Fibroblast of skin of scalp (primary cell): ENCODE data around the gene ACTN1.
A peak's percentile ranks its signal among the peaks of the same experiment; 100 is the strongest.

Experiments
- DNase-seq: peaks from one replicate; pipeline ENCODE4 v3.0.0-alpha.2; 2013

Gene ACTN1

DNA sequence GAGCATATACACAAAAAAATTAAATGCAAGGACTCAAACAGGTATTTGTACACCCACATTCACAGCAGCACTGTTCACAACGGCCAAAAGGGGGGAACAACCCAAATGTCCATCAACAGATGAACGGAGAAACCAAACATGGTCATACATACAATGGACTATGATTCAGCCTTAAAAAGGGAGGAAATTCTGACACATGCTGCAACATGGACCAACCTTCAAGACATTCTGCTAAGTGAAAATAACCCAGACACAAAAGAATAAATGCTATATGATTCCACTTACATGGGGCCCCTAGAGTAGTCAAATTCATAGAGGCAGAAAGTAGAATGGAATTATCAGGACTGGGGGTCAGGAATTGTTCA lies 29.5 kb downstream of the ACTN1 start:
- DNase-seq: no peak

DNA sequence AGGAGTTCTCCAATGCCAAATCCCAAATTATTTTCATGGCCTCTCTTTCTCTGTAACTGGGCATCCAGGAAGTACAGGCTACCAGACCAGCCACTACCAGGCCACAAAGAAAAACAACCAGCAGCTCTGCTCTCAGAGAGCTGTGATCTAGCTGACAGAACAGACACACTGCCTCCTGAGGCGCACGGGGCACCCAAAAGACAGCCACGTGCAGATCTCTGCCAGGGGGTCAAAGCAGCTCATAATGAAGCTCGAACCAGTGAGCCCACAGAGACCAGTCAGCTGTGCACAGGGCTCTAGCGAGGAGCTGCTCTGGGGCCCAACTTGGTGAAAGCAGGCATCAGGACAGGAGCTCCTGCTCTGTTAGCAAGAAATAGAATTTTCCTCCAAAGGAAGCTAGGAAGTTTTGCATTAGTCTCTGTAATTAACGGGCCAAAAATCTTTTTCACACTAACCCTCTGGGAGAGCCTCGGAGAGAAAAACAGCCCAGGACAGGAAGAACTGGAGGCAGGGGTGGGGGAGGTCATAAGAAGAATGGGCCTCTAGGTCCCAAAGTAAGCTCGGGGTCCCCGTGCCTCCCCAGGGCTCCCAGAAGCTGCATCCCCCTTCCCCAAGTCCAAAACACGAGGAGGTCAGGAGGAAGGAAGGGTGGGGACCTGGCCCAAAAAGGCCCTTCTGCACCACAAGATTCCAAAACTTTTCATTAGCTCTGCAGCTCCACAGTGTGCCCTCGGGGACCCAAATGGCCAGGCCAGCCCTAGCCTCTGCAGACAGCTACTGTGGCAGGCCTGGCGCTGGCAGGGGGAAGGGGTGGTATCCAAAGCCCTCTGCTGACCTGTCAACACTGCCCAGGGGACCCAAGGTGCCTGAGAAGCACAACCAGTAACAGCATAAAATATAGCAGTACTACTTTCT lies 30.2 kb downstream of the ACTN1 start:
- no peak for DNase-seq

DNA sequence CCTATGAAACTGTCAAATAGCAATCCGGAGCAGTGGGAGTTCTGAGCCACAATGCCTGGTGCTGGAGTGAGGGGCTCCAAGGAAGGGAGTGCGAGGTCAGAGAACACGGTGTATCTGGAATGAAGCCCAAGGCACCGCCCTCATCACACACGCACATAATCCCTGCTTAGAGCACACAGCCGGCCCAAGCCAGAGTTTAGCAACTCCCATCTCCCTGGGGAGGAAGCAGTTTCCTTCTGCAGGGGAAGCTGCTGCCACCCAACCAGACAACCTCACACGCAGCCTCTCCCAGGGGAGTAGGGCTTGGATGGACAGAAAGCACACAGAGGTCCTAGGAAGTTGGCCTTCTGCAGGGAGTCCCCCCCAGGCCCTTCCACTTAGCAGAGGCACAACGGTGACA lies 31.3 kb downstream of the ACTN1 start:
- DNase-seq: peak; percentile 77

DNA sequence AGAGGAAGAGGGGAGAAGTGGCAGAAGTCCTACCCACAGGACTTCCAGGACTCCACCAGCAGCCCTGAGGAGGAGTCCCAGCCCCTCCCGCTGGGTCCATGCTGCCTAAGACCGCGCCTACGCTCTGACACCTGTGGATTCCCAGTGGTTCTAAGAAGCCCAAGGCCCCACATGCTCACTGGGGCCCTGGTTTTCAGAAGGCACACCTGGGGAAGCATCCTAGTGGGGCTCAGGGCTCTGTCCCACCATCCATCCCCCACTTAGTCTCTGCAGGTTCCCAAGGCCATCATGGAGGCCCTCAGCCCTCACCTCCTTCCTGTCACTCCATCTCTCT lies 32.6 kb downstream of the ACTN1 start:
- DNase-seq: no peak

DNA sequence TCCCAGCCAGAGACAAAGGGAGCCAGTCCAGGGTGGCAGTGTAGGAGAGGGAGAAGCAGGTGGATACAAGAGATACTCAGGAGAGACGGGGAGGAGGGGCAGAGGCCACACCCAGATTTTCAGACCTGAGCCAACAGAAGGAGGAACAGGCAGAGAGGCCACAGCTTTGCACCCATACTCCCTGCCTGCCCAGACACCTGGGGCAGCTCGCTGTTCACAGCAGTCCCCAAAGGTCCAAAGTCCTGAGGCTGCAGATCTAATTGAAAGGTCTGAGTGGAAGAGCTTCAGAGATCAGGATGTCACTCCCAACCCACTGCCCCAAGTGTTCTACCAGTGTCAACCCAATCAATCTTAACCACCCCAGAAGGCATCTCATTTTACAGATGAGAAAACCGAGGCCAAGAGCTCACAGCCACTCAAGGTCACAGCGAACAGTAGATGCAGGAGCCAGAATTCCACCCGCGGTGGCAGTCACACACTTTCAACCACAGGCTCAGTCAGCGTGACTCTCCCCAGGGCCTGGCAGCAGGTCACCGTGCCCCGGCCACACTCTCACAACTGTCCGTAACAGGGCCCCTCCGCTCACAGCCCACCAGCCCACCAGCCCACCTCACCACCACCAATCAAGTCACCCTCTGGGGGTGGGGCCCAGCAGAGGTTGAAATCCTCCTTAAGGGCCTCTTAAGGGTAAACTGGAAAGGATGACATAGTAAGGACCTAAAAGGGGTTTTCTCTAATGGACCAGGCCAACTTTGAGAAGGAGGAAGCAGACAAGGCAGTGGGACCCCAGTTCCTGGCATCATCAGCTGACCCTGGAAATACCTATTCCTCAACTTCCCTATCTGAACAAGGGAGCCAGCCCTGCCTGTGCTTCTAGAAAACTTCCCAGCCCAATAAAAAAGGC lies 33.3 kb downstream of the ACTN1 start:
- no peak for DNase-seq

DNA sequence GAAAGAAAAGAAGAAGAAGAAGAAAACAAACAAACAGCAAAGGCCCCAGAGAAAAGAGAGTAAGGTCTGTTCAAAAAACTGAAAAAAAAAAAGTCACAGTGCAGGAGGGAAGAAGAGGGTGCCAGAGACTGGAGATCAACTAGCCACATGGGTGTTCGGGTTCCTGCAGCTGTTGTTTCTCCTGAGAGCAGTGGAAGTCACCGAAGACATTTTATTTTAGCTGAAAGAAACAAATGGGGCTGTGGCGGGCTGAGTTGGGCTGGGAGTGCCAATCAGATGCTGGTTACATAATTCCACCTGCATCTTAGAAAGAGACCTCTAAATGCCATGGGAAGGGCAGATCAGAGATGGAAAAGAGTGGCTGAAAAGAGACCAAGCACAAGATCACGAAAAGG lies 33.9 kb downstream of the ACTN1 start:
- DNase-seq: no peak

DNA sequence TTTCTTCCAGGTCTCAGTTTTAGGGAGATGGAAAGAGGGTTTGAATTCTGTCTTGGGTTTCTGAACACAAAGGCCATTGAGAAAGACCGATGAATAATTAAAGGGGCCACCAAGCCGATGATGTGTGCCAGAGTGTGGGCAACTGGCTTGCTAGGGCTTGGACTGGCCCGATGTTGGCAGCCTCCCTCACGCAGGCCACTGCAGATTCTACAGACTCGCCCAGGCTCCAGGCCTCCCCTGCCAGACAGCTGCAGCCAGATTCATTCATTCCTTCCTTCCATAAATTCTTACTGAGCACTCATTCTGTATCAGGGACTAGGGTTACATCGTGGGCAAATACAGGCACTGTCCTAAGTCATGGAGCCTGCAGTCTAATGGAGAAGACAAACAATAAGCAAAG lies 34.9 kb downstream of the ACTN1 start:
- no peak for DNase-seq

DNA sequence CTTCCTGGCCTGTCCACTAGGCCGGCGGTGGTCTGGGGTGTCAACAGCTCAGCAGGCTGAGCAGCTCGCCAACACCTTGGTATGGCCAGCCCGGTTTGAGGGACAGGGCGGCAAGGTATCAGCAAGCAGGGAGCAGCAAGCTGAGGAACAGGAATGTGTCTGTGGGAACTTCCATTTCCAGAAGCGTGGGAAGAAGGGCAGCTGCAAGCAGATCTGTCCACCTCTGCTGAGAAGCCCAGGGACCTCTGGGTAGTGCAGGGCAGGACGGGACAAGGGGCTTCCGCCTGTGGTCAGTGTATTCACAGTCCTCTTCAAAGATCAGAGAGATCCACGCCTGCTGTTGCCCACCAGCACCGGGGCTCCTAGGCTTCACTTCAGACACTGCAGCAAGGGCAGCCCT lies 36.0 kb downstream of the ACTN1 start:
- no peak for DNase-seq

GRCh38 chr14:68942296-68943035 lies 36.6 kb downstream of the ACTN1 start:
- DNase-seq: no peak

DNA sequence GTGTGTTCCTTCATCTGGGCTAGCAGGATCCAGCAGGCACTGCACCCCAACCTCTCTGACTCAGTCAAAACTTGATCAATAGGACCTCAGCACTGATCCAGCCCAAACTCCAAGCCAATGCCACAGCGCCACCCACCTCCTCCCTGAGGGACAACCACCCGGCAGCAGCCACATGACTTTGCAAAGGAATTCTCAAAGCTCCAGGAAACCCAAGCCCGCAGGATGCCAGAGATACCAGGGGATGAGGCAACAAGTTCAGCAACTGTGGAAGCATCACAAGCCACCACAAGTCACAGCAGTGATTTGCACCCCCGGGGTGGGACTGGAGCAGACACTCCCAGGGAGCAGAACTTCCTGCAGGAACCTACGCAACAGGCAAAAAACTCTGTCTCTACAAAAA lies 37.3 kb downstream of the ACTN1 start:
- peak; percentile 99 for DNase-seq

- no peak for DNase-seq
Observed at GRCh38 chr14:68940614-68941185, 38.4 kb downstream of the ACTN1 start.

GRCh38 chr14:68939893-68940613 lies 39.0 kb downstream of the ACTN1 start:
- peak; percentile 100 for DNase-seq

GRCh38 chr14:68939181-68939892 lies 39.8 kb downstream of the ACTN1 start:
- DNase-seq: no peak

DNA sequence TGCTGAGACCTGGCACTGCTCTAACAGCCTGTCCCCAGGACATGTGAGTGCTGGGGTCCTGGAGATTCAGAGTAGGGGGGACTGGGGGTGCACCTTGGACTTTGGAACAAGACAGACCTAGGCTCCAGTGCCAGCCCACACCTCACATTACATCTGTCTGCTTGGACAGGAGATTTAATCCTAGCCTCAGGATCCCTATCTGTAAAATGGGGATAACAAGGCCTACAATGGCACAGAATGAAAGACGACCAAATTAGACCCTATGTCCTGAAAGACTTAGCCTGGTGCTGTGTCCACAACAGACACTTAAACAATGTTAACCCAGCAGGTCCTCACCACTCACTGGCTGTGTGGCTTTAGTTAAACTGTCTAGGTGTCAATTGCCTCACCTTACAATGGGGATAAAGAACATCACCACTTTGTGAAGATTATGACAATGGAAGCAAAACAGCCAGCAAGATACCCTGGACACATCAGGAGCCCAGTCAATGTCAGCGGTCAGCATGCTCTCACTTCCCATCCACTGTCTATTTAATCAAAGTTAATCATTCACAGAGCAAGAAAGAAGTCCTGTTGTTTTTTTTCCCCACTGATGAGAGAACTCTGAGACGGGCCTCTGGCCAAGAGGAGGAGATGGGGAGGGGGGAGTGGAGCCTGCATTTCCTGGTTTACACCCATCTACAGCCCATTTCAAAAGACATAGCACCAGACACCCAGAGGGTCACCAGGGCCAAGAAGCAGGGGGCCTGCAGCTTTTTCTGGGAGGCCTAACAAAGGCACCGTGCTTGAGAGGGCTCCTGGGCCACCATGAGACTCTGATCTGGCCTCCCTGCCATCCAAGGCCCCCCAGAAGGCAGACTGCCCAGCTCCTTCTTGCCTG lies 40.6 kb downstream of the ACTN1 start:
- peak; percentile 63 for DNase-seq

GRCh38 chr14:68937471-68938270 lies 41.4 kb downstream of the ACTN1 start:
- DNase-seq: no peak

DNA sequence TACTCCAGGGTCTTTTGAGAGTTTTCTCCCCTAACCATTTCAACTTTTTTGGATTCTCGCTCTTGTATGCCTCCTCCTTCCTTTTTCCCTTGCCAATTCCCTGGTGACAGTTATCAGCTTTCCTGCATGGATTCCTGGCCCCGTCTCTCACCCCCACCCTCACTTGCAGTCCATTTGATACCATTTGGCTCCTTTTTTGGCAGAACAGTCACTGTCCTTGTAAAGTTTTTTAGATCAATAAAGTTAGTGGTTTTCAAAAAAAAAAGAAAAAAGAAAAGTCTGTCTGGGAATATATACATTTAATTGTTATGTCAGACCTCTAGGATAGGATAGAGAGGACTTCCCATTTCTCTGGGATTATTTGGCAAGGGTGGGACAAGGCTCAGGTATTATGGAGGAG lies 42.1 kb downstream of the ACTN1 start:
- no peak for DNase-seq

DNA sequence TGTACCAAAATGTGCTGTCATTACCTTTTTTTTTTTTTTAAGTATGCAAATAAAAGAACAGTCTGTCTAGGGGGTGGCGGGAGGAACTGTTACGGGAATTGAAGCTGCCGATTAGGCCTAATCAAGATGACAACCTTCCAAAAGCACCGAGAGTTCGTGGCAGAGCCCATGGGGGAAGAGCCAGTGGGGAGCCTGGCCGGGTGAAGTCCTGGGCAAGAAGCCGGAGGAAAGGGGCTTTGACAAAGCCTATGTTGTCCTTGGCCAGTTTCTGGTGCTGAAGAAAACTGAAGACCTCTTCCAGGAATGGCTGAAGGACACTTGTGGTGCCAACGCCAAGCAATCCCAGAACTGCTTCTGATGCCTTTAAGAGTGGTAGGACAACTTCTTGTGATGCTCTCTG lies 42.6 kb downstream of the ACTN1 start:
- DNase-seq: no peak

GRCh38 chr14:68935761-68936214 lies 43.3 kb downstream of the ACTN1 start:
- no peak for DNase-seq

DNA sequence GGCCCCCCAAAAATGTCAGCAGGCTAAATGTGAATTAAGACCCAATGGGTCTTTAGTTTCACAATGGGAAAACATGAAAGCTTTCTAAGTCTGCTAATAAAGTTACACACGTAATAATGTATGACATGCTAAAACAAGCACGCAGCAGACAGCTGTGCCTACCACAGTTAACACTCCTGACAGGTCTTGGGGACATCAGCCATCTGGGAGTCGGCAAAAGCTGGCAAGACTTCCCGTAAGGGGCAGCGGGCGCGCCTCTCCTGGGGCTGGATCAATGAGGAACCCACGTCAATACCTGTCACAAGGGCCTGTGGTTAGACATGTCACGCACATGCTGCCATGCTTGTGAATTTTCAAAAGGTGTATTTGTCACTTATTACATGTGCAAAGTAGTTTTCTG lies 45.0 kb downstream of the ACTN1 start:
- no peak for DNase-seq
